ENCODE measurements around the gene TDO2.

The TDO2 gene

GRCh38 chr4:155941085-155941790, 37.7 kb downstream of the TDO2 start:
- ATAC-seq (ENCODE audit: low read depth) = no peak; the same call in 2 of the 3 replicates
- no peak overlapping the region for H3K27ac ChIP-seq (ENCODE audit: poor library complexity, severe bottlenecking)
- no peak for TF ChIP-seq CTCF (IDR thresholded peaks at IDR 0.05; ENCODE audit: poor library complexity, severe bottlenecking)
- no peak for DNase-seq (ENCODE audit: low spot score)
- H3K36me3 ChIP-seq (ENCODE audit: low read depth) = no peaks in the 10 kb centered on the region
- H3K4me3 ChIP-seq (ENCODE audit: severe bottlenecking) = no peak overlapping the region
- H3K4me1 ChIP-seq (ENCODE audit: insufficient read depth, poor library complexity, severe bottlenecking) = no peaks in the 10 kb centered on the region
- H3K9me3 ChIP-seq (ENCODE audit: severe bottlenecking) = no peaks in the 10 kb centered on the region
- H3K27me3 ChIP-seq (ENCODE audit: insufficient read depth, poor library complexity, severe bottlenecking) = no peaks in the 10 kb centered on the region

- H3K27me3 ChIP-seq (ENCODE audit: insufficient read depth, poor library complexity, severe bottlenecking) = no peaks in the 10 kb centered on the region
- no peaks in the 10 kb centered on the region for H3K4me1 ChIP-seq (ENCODE audit: insufficient read depth, poor library complexity, severe bottlenecking)
- ATAC-seq (ENCODE audit: low read depth) = no peak
- H3K4me3 ChIP-seq (ENCODE audit: severe bottlenecking) = no peak overlapping the region
- TF ChIP-seq CTCF (IDR thresholded peaks at IDR 0.05; ENCODE audit: poor library complexity, severe bottlenecking) = no peak
- no peak overlapping the region for H3K27ac ChIP-seq (ENCODE audit: poor library complexity, severe bottlenecking)
- no peaks in the 10 kb centered on the region for H3K9me3 ChIP-seq (ENCODE audit: severe bottlenecking)
- no peaks in the 10 kb centered on the region for H3K36me3 ChIP-seq (ENCODE audit: low read depth)
- DNase-seq (ENCODE audit: low spot score) = no peak
Observed at GRCh38 chr4:155941820-155942219, 38.3 kb downstream of the TDO2 start.

GRCh38 chr4:155943605-155944291, 40.3 kb downstream of the TDO2 start:
- Histone ChIP-seq H3K4me1 (ENCODE audit: insufficient read depth, poor library complexity, severe bottlenecking) (no peaks in the 10 kb centered on the region), H3K27me3 (ENCODE audit: insufficient read depth, poor library complexity, severe bottlenecking) (no peaks in the 10 kb centered on the region), H3K4me3 (ENCODE audit: severe bottlenecking) (no peak overlapping the region), H3K27ac (ENCODE audit: poor library complexity, severe bottlenecking) (no peak overlapping the region), H3K9me3 (ENCODE audit: severe bottlenecking) (no peaks in the 10 kb centered on the region), H3K36me3 (ENCODE audit: low read depth) (no peaks in the 10 kb centered on the region)
- DNase-seq (ENCODE audit: low spot score) = no peak
- no peak for ATAC-seq (ENCODE audit: low read depth)
- no peak for TF ChIP-seq CTCF (IDR thresholded peaks at IDR 0.05; ENCODE audit: poor library complexity, severe bottlenecking)

- H3K27me3 ChIP-seq (ENCODE audit: insufficient read depth, poor library complexity, severe bottlenecking) = no peaks in the 10 kb centered on the region
- TF ChIP-seq CTCF (IDR thresholded peaks at IDR 0.05; ENCODE audit: poor library complexity, severe bottlenecking) = no peak
Observed at GRCh38 chr4:155944516-155944915, 41.0 kb downstream of the TDO2 start.

GRCh38 chr4:155946486-155946885, 43.0 kb downstream of the TDO2 start:
- H3K27ac ChIP-seq (ENCODE audit: poor library complexity, severe bottlenecking) = no peak overlapping the region
- TF ChIP-seq CTCF (IDR thresholded peaks at IDR 0.05; ENCODE audit: poor library complexity, severe bottlenecking) = no peak

More at GRCh38 chr4:155944516-155944915, 41.0 kb downstream of the TDO2 start:
- ATAC-seq (ENCODE audit: low read depth) = no peak
- Histone ChIP-seq H3K9me3 (ENCODE audit: severe bottlenecking) (no peaks in the 10 kb centered on the region), H3K4me3 (ENCODE audit: severe bottlenecking) (no peak overlapping the region), H3K36me3 (ENCODE audit: low read depth) (no peaks in the 10 kb centered on the region), H3K4me1 (ENCODE audit: insufficient read depth, poor library complexity, severe bottlenecking) (no peaks in the 10 kb centered on the region), H3K27ac (ENCODE audit: poor library complexity, severe bottlenecking) (no peak overlapping the region)
- DNase-seq (ENCODE audit: low spot score) = no peak

More at GRCh38 chr4:155946486-155946885, 43.0 kb downstream of the TDO2 start:
- ATAC-seq (ENCODE audit: low read depth) (no peak), DNase-seq (ENCODE audit: low spot score) (no peak)
- H3K4me3 ChIP-seq (ENCODE audit: severe bottlenecking) = no peak overlapping the region
- H3K9me3 ChIP-seq (ENCODE audit: severe bottlenecking) = no peaks in the 10 kb centered on the region
- H3K36me3 ChIP-seq (ENCODE audit: low read depth) = no peaks in the 10 kb centered on the region
- no peaks in the 10 kb centered on the region for H3K27me3 ChIP-seq (ENCODE audit: insufficient read depth, poor library complexity, severe bottlenecking)
- H3K4me1 ChIP-seq (ENCODE audit: insufficient read depth, poor library complexity, severe bottlenecking) = no peaks in the 10 kb centered on the region

All from RWPE2 (cell line).